H4 (cell line): Measurements from ENCODE around the gene MTNR1B. TPM values are rescaled to one million over a fixed set of nuclear protein-coding genes. Genes with fewer than 3 reads are reported as not detected.

Source experiments
- DNase-seq: peaks from one replicate; pipeline ENCODE4 v3.0.0-alpha.2; 2015; ENCODE audit warnings: low spot score
- total RNA-seq: library from RNA; depleted of rRNA; stranded (reverse); fragments of >200 nt; shearing (Covaris generic); gene quantifications from 2 replicates; pipeline ENCODE4 v1.2.3, GENCODE V29; 2014

MTNR1B gene
- total RNA-seq, 1 experiment from 2014 or later, result not detected

GRCh38 chr11:92978271-92979111 is 9.0 kb downstream of the MTNR1B start:
- DNase-seq, result peak; percentile 35

- DNase-seq, result peak; percentile 29
Observed at GRCh38 chr11:92979176-92979575, 9.7 kb downstream of the MTNR1B start.

GRCh38 chr11:92980312-92980711 is 10.9 kb downstream of the MTNR1B start:
- no peak for DNase-seq

GRCh38 chr11:92981508-92982043 is 12.1 kb downstream of the MTNR1B start:
- DNase-seq, result no peak

GRCh38 chr11:92986585-92986984 is 17.1 kb downstream of the MTNR1B start:
- DNase-seq, result no peak

GRCh38 chr11:92993004-92993403 is 23.6 kb downstream of the MTNR1B start:
- no peak for DNase-seq

- DNase-seq, result peak; percentile 81
Observed at GRCh38 chr11:93000511-93001476, 31.3 kb downstream of the MTNR1B start.

GRCh38 chr11:93001806-93002205 is 32.4 kb downstream of the MTNR1B start:
- no peak for DNase-seq

GRCh38 chr11:93002380-93002779 is 32.9 kb downstream of the MTNR1B start:
- no peak for DNase-seq

- peak; percentile 39 for DNase-seq
Observed at GRCh38 chr11:93005239-93005638, 35.8 kb downstream of the MTNR1B start.

- no peak for DNase-seq
Observed at GRCh38 chr11:93013646-93014045, 44.2 kb downstream of the MTNR1B start.

GRCh38 chr11:93016595-93016994 is 47.1 kb downstream of the MTNR1B start:
- DNase-seq, result no peak

- no peak for DNase-seq
Observed at GRCh38 chr11:93017821-93018690, 48.6 kb downstream of the MTNR1B start.

- DNase-seq, result peak; percentile 54
Observed at GRCh38 chr11:93020248-93021046, 51.0 kb downstream of the MTNR1B start.

- DNase-seq, result no peak
Observed at GRCh38 chr11:93024369-93024768, 54.9 kb downstream of the MTNR1B start.

GRCh38 chr11:93025558-93026255 is 56.3 kb downstream of the MTNR1B start:
- no peak for DNase-seq

- DNase-seq, result no peak
Observed at GRCh38 chr11:93028960-93029522, 59.6 kb downstream of the MTNR1B start.

GRCh38 chr11:93031386-93031785 is 61.9 kb downstream of the MTNR1B start:
- DNase-seq, result peak; percentile 29
